Sigmoid colon (tissue), 7 donors: ENCODE measurements around the gene ERG. TPM values are rescaled to one million over a fixed set of nuclear protein-coding genes. Genes with fewer than 3 reads are reported as not detected.

Experiments used
- DNase-seq: peaks from one replicate; pipeline ENCODE4 v3.0.0-alpha.2; 2019
- H3K27ac ChIP-seq, 4 donors: fragments of 200-600 bp; sonication (generic); one replicate each; pipeline ENCODE4 v1.5.1; 2016 to 2019; ENCODE audit warnings: mild to moderate bottlenecking in 1 of 4
- H3K27me3 ChIP-seq, 3 donors: fragments of 200-600 bp; sonication (generic); one replicate each; pipeline ENCODE4 v1.5.1; 2019; ENCODE audit warnings: mild to moderate bottlenecking in 1 of 3
- H3K36me3 ChIP-seq, 4 donors: fragments of 200-600 bp; sonication (generic); one replicate each; pipeline ENCODE4 v1.5.1; 2016 to 2019
- H3K4me1 ChIP-seq, 4 donors: fragments of 200-600 bp; sonication (generic); one replicate each; pipeline ENCODE4 v1.5.1; 2017 to 2019
- H3K4me3 ChIP-seq, 4 donors: fragments of 200-600 bp; sonication (generic); one replicate each; pipeline ENCODE4 v1.5.1; 2017 to 2019; ENCODE audit warnings: mild to moderate bottlenecking in 2 of 4, moderate library complexity in 1 of 4
- H3K9me3 ChIP-seq, 4 donors: fragments of 200-600 bp in 3 of 4; sonication (generic) in 3 of 4; one replicate each; pipeline versions ENCODE4 v1.5.1 to v1.6.1; 2013 to 2019
- EP300 ChIP-seq, 4 donors: sonication (generic); formaldehyde crosslinking; IDR thresholded peaks; one replicate each; pipeline ENCODE4 v1.6.1; 2017; ENCODE audit warnings: antibody characterized with exemption in 4 of 4
- POLR2A ChIP-seq, 2 donors: fragments of 450-650 bp; IDR thresholded peaks; one replicate each; pipeline ENCODE4 v1.6.1; 2016; ENCODE audit warnings: antibody characterized with exemption in 2 of 2, mild to moderate bottlenecking in 2 of 2, moderate library complexity in 2 of 2
- POLR2AphosphoS5 ChIP-seq, 4 donors: sonication (generic); formaldehyde crosslinking; IDR thresholded peaks; one replicate each; pipeline ENCODE4 v1.6.1; 2017; ENCODE audit warnings: antibody characterized with exemption in 4 of 4
- WGBS, 2 donors: extraction: QIAGEN DNeasy Blood & Tissue Kit; methylation state at CpG; one replicate each; pipeline ENCODE4 v1.1.7; 2013; 5-methylcytosine and 5-hydroxymethylcytosine counted together
- intact Hi-C: fragments of 100-400 bp; cut with DNase I; formaldehyde crosslinking; loops from one replicate; pipeline ENCODE4 v1.15.1; 2023
- polyA plus RNA-seq, 3 donors: library from polyadenylated mRNA; stranded (reverse); fragments of 200-250 nt; gene quantifications; one replicate each; pipeline ENCODE4 v1.2.3, GENCODE V29; 2013
- small RNA-seq, 3 donors: library from RNA; depleted of rRNA; stranded (forward); fragments of <200 nt; gene quantifications; one replicate each; pipeline ENCODE3, GENCODE V24; 2016
- total RNA-seq, 4 donors: library from RNA; depleted of rRNA; stranded (reverse); fragments of >200 nt; gene quantifications; one replicate each; pipeline ENCODE4 v1.1.0, GENCODE V29; 2016
- TF ChIP-seq, protein P1 (sequence below), 4 experiments: fragments of 450-650 bp in 3 of 4; fragments of 200-600 bp in 1 of 4; IDR thresholded peaks; one replicate each; pipeline ENCODE4 v1.5.1; 2016 to 2019; ENCODE audit warnings: antibody characterized with exemption in 4 of 4, mild to moderate bottlenecking in 3 of 4, moderate library complexity in 2 of 4
- donor health status: healthy with polysubstance abuse.
- donor health status: Bipolar disorder and iron deficiency.
- donor health status: healthy.

Gene ERG
- total and polyA plus RNA-seq, 7 donors: 1.8 to 6.4 (median 4.1) TPM

DNA sequence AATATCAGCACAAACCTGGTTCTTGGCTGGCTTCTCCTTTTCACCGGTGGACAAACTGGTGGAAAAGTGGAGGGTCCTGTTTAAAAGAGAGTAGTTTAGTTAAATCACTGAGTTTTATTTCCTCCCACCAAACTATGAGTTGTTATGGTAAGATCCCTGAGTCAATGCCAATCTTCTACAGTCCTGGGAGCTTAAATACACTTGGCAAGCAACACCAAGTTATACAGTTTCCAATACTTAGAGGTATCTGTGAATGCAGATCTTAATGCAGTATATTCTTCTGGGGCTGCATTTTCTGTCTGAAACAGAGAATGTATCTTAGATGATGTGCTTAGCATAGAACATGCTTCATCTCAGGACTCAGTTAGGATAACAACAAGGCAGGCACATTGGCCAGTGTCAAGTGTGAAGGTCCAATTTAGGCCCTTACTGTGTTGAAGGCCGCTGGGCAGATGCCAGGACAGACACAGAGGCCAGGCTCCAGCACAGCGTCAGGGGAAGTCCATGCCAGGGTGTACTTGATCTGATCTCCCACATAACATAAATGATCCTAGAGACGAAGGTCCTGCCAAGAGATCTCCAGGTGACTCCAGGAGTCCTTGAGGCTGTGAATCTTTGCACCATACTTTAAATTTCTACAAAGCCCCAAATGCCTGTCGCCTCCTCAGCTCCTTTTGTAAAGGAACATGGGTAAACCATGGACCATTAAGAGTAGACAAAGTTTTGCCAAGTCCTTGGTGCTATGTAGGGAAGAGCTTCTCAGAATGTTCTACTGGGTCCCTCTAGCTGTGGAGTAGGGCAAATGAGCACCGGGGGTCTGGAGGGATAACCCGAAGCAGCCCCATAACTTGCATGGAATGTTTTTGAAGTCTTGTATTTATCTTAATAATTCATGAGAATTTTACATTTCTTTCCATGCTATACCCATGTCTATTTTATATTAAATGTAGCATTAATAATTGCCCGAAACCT, 164.7 kb downstream of the ERG start:
- H3K27ac ChIP-seq: no peak overlapping the region
- H3K27me3 ChIP-seq: peaks cover 0 to 3% (median 0%) of the 10 kb centered on the region in 3 donors
- no peak overlapping the region for H3K4me3 ChIP-seq
- intact Hi-C loops: no loop called here
- DNase-seq: no peak
- TF ChIP-seq POLR2A (IDR thresholded peaks at IDR 0.05) (no peak), POLR2AphosphoS5 (IDR thresholded peaks at IDR 0.05) (no peak)
- TF ChIP-seq, protein P1, sequence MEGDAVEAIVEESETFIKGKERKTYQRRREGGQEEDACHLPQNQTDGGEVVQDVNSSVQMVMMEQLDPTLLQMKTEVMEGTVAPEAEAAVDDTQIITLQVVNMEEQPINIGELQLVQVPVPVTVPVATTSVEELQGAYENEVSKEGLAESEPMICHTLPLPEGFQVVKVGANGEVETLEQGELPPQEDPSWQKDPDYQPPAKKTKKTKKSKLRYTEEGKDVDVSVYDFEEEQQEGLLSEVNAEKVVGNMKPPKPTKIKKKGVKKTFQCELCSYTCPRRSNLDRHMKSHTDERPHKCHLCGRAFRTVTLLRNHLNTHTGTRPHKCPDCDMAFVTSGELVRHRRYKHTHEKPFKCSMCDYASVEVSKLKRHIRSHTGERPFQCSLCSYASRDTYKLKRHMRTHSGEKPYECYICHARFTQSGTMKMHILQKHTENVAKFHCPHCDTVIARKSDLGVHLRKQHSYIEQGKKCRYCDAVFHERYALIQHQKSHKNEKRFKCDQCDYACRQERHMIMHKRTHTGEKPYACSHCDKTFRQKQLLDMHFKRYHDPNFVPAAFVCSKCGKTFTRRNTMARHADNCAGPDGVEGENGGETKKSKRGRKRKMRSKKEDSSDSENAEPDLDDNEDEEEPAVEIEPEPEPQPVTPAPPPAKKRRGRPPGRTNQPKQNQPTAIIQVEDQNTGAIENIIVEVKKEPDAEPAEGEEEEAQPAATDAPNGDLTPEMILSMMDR (IDR thresholded peaks at IDR 0.05): no peak
- H3K36me3 ChIP-seq: no peaks in the 10 kb centered on the region
- H3K9me3 ChIP-seq: no peaks in the 10 kb centered on the region
- H3K4me1 ChIP-seq: no peaks in the 10 kb centered on the region
- WGBS, 2 donors: 84 to 88% methylated on average over 8 of the region's 8 CpGs

DNA sequence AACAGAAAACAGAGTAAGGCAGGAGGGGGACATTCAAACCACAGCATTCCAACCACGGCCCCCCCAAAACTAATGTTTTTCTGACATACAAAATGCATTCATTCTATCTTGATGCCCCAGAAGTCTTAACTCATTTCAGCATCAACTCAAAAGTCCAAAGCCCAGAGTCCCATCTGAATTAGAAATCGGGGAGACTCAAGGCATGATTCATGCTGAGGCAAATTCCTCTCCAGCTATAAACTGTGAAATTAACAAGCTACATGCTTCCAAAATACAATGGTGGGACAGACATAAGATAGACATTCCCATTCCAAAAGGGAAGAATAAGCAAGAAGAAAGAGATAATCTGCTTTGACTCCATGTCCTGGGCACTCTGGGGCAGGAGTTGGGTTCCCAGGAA, 167.6 kb downstream of the ERG start:
- intact Hi-C loops: no loop called here
- H3K9me3 ChIP-seq: no peaks in the 10 kb centered on the region

More for the DNA sequence above, 167.6 kb downstream of the ERG start:
- no peak for DNase-seq
- TF ChIP-seq POLR2AphosphoS5 (IDR thresholded peaks at IDR 0.05) (no peak), POLR2A (IDR thresholded peaks at IDR 0.05) (no peak), EP300 (IDR thresholded peaks at IDR 0.05) (no peak)
- TF ChIP-seq, protein P1 (IDR thresholded peaks at IDR 0.05): no peak
- no peaks in the 10 kb centered on the region for H3K36me3 ChIP-seq
- peaks cover 0 to 3% (median 0%) of the 10 kb centered on the region in 3 donors for H3K27me3 ChIP-seq
- H3K4me3 ChIP-seq: no peak overlapping the region
- H3K27ac ChIP-seq: no peak overlapping the region
- WGBS, 2 donors: 87 to 89% methylated on average over 2 of the region's 2 CpGs
- H3K4me1 ChIP-seq: no peaks in the 10 kb centered on the region

Small RNA genes lying within 50 kb of the gene (small RNA-seq; reads per million reads assigned to genes)
- gene SNRPGP13: 0 reads per million in 3 donors

Other genes with a start within 250 kb of the ERG start
- under 1 TPM in 1 of 4 donors, not detected in 3; 0.49 TPM for gene KCNJ15, start 241.5 kb downstream of the ERG start, total RNA-seq
- gene KCNJ15, start 241.5 kb downstream of the ERG start, polyA plus RNA-seq: under 1 TPM in 2 of 3 donors, not detected in 1; 0.22 to 0.60 TPM